Activated effector memory CD4-positive, alpha-beta T cell treated with Interleukin-2 at 50 U/mL for 16 hours (primary cell): ENCODE data around the gene KLK7.

ENCODE experiments used
- DNase-seq: peaks from one replicate; pipeline ENCODE4 v3.0.0-alpha.2; 2020

KLK7 gene

DNA sequence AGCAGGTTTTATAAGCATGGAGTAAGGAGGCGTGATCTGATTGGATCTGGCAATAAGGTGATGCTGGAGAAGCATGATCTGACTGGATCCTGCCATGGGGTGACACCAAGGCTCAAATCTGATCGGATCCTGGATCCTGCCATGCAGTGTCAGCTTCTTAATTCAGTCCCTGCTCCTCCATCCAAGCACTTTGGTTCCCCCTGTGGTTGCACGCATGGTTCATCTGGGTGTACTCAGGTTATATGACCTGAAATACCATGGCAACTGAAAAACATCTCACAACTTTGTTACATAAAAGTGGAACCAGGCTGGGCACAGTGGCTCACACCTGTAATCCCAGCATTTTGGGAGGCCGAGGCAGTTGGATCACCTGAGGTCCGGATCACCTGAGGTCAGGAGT is 54.9 kb downstream of the KLK7 start:
- DNase-seq, result no peak
